ENCODE results near the gene HOXA3. TPM values are rescaled to one million over a fixed set of nuclear protein-coding genes. Genes with fewer than 3 reads are reported as not detected.

Gene HOXA3
- total RNA-seq, 1 experiment from 2014 or later: not detected

DNA sequence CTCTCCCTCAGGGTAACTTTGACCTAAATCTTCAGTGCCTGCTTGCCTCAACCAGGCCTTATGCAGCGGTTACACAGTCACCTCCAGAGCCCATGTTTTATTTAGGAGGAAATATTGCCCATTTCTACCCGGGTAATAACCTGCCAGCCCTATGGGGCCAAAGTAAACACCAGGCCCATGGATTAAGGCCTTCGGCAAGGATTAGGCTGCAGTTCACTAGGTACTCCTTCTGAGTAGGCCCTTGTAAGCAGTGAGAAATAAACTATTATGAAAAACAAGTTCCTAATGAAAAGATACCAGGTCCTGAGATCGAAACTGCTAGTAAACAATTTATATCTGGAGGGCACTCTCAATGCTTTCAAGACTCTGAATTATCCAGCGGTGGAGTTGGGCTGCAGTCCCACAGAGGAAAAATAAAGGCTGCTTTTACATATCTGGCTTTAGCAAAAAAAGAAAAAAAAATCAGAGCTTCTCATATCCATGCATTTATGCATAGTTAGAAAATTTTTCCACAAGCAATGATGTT, 25.5 kb upstream of the HOXA3 start:
- ChIA-PET CTCF (interaction anchor here (1.0 to 2.5 kb wide), 3 partner anchors 12 to 18 kb away, joined by 6 to 32 read pairs (median 9); partner anchors contain the start of gene HOXA9), POLR2A (interaction anchor here (0.6 kb wide), 1 partner anchor 23 kb away, joined by 3 read pairs; no protein-coding TSS in a partner anchor)
- Mint-ChIP-seq H3K9me3 (no peaks in the 10 kb centered on the region), H3K36me3 (no peaks in the 10 kb centered on the region), H3K4me1 (peaks cover 19% of the 10 kb centered on the region), H3K27ac (no peak overlapping the region), H3K4me3 (no peak overlapping the region), H3K27me3 (ENCODE audit: low read depth) (peaks cover 99% of the 10 kb centered on the region)
- DNase-seq (ENCODE audit: low spot score) (no peak), ATAC-seq (no peak)
- TF ChIP-seq, protein P1, sequence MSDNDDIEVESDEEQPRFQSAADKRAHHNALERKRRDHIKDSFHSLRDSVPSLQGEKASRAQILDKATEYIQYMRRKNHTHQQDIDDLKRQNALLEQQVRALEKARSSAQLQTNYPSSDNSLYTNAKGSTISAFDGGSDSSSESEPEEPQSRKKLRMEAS (CRISPR knock-in tag; IDR thresholded peaks at IDR 0.05): no peak

DNA sequence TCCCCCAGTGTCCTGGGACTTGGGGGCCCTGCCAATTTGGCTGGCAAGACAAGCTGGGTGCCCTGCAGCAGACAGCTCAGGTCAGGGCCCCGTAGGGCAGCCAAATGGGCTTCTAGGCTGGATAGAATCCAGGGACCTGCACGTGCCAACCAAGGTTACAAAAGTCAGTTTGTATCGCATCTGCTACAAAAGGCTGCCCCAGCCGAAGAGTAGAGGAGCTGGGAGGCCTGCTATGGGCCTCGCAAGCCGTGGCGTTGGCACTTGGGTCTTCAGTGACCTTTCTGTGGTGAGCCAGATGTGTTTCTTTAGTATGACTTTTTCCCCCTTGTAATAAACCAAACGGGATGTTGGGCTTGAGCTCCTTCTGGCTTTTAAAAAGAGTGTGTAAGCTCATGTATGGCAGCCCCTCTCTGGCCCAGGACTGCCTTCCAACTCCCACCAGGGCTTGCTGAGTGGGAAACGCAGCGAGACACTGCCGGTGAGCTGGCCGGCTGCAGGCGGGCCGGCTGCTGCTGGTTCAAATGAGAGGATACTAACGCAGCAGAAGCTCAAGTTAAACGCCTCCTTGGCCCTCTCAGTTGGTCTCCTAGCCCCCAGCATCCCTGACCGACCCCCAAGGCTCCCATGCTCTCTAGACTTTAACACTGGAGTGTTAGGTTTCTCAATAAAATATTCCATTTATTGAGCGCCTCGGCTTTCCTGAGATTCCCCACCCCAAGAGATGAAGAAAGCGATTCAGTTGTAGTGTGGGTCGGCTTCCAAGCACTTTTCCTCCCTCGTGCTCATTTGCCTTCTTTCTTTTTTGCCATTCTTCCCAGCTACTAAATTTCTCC, 24.8 kb upstream of the HOXA3 start:
- DNase-seq (ENCODE audit: low spot score) (no peak), ATAC-seq (no peak)
- Mint-ChIP-seq H3K27ac (no peak overlapping the region), H3K36me3 (no peaks in the 10 kb centered on the region), H3K4me1 (peaks cover 20% of the 10 kb centered on the region), H3K4me3 (no peak overlapping the region), H3K9me3 (no peaks in the 10 kb centered on the region), H3K27me3 (ENCODE audit: low read depth) (peaks cover 99% of the 10 kb centered on the region)
- POLR2A ChIA-PET: interaction anchor here (0.6 kb wide), 1 partner anchor 23 kb away, joined by 3 read pairs; no protein-coding TSS in a partner anchor
- CTCF ChIA-PET: interaction anchor here (1.0 to 2.3 kb wide), 3 partner anchors 8 to 19 kb away, joined by 4 to 9 read pairs (median 6); partner anchors contain the start of genes HOXA11 and HOXA9
- TF ChIP-seq TCF7 (CRISPR knock-in tag; IDR thresholded peaks at IDR 0.05; ENCODE audit: low read depth): no peak
- TF ChIP-seq, protein P2, sequence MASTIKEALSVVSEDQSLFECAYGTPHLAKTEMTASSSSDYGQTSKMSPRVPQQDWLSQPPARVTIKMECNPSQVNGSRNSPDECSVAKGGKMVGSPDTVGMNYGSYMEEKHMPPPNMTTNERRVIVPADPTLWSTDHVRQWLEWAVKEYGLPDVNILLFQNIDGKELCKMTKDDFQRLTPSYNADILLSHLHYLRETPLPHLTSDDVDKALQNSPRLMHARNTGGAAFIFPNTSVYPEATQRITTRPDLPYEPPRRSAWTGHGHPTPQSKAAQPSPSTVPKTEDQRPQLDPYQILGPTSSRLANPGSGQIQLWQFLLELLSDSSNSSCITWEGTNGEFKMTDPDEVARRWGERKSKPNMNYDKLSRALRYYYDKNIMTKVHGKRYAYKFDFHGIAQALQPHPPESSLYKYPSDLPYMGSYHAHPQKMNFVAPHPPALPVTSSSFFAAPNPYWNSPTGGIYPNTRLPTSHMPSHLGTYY (CRISPR knock-in tag; IDR thresholded peaks at IDR 0.05): no peak
- TF ChIP-seq, protein P3, sequence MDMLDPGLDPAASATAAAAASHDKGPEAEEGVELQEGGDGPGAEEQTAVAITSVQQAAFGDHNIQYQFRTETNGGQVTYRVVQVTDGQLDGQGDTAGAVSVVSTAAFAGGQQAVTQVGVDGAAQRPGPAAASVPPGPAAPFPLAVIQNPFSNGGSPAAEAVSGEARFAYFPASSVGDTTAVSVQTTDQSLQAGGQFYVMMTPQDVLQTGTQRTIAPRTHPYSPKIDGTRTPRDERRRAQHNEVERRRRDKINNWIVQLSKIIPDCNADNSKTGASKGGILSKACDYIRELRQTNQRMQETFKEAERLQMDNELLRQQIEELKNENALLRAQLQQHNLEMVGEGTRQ (CRISPR knock-in tag; IDR thresholded peaks at IDR 0.05): no peak
- TF ChIP-seq, protein P4, sequence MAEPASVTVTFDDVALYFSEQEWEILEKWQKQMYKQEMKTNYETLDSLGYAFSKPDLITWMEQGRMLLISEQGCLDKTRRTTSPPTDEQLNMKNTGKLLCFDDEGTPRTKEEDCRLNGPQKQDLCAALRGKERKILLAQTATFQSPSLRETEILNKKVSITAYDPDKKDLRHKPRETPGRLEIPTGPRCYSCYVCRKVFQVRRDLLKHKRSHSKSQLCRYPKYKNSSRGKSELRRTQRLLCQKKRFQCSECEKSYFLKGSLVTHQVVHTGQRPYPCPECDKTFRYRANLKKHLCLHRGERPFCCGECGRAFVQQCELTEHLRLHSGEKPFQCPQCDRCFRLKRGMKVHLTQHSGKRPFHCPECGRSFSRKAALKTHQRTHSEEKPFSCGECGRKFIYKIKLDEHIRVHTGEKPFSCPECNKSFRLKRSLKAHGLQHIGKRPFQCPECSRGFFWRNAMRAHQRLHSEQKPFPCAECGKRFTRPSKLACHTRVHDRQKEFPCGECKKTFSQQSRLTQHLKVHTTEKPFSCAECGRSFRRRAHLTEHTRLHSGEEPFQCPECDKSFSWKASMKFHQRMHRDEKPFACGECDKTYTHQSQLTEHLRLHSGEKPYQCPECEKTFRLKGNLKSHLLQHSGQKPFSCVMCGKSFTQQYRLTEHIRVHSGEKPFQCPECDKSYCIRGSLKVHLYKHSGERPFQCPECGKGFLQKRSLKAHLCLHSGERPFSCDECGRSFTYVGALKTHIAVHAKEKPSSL (CRISPR knock-in tag; conservative IDR thresholded peaks at IDR 0.05): no peak
- TF ChIP-seq, protein P5, sequence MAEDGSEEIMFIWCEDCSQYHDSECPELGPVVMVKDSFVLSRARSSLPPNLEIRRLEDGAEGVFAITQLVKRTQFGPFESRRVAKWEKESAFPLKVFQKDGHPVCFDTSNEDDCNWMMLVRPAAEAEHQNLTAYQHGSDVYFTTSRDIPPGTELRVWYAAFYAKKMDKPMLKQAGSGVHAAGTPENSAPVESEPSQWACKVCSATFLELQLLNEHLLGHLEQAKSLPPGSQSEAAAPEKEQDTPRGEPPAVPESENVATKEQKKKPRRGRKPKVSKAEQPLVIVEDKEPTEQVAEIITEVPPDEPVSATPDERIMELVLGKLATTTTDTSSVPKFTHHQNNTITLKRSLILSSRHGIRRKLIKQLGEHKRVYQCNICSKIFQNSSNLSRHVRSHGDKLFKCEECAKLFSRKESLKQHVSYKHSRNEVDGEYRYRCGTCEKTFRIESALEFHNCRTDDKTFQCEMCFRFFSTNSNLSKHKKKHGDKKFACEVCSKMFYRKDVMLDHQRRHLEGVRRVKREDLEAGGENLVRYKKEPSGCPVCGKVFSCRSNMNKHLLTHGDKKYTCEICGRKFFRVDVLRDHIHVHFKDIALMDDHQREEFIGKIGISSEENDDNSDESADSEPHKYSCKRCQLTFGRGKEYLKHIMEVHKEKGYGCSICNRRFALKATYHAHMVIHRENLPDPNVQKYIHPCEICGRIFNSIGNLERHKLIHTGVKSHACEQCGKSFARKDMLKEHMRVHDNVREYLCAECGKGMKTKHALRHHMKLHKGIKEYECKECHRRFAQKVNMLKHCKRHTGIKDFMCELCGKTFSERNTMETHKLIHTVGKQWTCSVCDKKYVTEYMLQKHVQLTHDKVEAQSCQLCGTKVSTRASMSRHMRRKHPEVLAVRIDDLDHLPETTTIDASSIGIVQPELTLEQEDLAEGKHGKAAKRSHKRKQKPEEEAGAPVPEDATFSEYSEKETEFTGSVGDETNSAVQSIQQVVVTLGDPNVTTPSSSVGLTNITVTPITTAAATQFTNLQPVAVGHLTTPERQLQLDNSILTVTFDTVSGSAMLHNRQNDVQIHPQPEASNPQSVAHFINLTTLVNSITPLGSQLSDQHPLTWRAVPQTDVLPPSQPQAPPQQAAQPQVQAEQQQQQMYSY (CRISPR knock-in tag; IDR thresholded peaks at IDR 0.05): no peak
- TF ChIP-seq SOX15 (CRISPR knock-in tag; IDR thresholded peaks at IDR 0.05): no peak
- TF ChIP-seq, protein P6, sequence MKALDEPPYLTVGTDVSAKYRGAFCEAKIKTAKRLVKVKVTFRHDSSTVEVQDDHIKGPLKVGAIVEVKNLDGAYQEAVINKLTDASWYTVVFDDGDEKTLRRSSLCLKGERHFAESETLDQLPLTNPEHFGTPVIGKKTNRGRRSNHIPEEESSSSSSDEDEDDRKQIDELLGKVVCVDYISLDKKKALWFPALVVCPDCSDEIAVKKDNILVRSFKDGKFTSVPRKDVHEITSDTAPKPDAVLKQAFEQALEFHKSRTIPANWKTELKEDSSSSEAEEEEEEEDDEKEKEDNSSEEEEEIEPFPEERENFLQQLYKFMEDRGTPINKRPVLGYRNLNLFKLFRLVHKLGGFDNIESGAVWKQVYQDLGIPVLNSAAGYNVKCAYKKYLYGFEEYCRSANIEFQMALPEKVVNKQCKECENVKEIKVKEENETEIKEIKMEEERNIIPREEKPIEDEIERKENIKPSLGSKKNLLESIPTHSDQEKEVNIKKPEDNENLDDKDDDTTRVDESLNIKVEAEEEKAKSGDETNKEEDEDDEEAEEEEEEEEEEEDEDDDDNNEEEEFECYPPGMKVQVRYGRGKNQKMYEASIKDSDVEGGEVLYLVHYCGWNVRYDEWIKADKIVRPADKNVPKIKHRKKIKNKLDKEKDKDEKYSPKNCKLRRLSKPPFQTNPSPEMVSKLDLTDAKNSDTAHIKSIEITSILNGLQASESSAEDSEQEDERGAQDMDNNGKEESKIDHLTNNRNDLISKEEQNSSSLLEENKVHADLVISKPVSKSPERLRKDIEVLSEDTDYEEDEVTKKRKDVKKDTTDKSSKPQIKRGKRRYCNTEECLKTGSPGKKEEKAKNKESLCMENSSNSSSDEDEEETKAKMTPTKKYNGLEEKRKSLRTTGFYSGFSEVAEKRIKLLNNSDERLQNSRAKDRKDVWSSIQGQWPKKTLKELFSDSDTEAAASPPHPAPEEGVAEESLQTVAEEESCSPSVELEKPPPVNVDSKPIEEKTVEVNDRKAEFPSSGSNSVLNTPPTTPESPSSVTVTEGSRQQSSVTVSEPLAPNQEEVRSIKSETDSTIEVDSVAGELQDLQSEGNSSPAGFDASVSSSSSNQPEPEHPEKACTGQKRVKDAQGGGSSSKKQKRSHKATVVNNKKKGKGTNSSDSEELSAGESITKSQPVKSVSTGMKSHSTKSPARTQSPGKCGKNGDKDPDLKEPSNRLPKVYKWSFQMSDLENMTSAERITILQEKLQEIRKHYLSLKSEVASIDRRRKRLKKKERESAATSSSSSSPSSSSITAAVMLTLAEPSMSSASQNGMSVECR (CRISPR knock-in tag; IDR thresholded peaks at IDR 0.05; ENCODE audit: borderline replicate concordance): no peak

All from WTC11 (cell line).